Measurements from ENCODE around the gene TMEM109.

TMEM109 gene

GRCh38 chr11:60972182-60973030, 58.4 kb downstream of the TMEM109 start:
- DNase-seq (ENCODE audit: low read depth in 1 of 2, low spot score in 1 of 2): no peak
- no peak for TF ChIP-seq GABPA (IDR thresholded peaks at IDR 0.05; ENCODE audit: low read depth)
- Histone ChIP-seq H3K4me3 (replicated peaks; ENCODE audit: insufficient read depth, low read length) (no peak overlapping the region), H3K27me3 (ENCODE audit: insufficient read depth, poor library complexity, severe bottlenecking) (peaks cover 5% of the 10 kb centered on the region), H3K27ac (replicated peaks) (no peak overlapping the region)
